ENCODE measurements around the gene CLIP2.
A peak's percentile ranks its signal among the peaks of the same experiment; 100 is the strongest.
"Not testable (repeated sequence)": the region's sequence is repeated elsewhere in the genome, so short reads cannot be mapped to it uniquely, and the experiment has no call there.

CLIP2 gene

DNA sequence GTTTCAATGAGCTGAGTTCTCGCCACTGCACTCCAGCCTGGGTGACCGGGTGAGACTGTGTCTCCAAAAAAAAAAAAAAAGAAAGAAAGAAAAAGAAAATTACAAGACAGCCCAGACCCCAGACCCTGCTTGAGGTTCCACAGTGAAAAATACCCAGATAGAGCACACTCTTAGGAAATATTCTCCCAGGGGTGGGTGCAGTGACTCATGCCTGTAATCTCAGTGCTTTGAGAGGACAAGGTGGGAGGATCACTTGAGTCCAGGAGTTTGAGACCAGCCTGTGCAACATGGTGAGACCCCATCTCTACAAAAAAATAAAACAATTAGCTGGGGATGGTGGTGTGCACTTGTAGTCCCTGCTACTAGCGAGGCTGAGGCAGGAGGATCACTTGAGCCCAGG is 123.4 kb downstream of the CLIP2 start:
- no peak for TF ChIP-seq CTCF (IDR thresholded peaks at IDR 0.05; ENCODE audit: control insufficient read depth, extremely low read depth, insufficient read depth)
- DNase-seq (ENCODE audit: low read depth) = no peak

DNA sequence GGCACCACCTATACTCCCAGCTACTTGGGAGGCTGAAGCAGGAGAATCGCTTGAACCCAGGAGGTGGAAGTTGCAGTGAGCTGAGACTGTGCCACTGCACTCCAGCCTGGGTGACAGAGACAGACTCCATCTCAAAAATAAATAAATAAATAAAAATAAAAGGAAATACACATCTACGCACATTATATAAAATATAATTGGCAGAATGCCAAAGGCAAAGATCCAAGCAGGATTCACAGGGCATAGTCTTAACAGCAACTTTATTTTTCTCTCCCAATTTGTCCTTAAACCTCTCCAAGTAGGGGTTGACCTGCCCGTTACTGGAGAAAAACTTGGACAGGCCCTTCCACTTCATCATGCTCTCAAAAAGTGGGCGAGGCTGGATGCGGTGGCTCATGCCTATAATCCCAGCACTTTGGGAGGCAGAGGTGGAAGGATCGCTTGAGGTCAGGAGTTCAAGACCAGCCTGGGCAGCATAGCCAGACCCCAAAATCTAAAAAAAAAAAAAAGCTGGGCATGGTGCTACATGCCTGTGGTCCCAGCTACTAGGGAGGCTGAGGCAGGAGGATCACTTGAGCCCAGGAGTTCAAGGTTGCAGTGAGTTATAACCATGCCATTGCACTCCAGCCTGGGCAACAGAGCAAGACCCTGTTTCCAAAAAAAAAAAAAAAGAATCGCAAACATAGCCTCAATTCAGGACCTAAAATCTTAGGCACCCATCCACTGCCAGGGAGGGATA is 125.6 kb downstream of the CLIP2 start:
- H3K4me3 ChIP-seq (ENCODE audit: low read depth, low read length); DNase-seq (ENCODE audit: low read depth): not testable (repeated sequence)

More for the DNA sequence above, 123.4 kb downstream of the CLIP2 start:
- H3K4me3 ChIP-seq (ENCODE audit: low read depth, low read length) = no peak overlapping the region

DNA sequence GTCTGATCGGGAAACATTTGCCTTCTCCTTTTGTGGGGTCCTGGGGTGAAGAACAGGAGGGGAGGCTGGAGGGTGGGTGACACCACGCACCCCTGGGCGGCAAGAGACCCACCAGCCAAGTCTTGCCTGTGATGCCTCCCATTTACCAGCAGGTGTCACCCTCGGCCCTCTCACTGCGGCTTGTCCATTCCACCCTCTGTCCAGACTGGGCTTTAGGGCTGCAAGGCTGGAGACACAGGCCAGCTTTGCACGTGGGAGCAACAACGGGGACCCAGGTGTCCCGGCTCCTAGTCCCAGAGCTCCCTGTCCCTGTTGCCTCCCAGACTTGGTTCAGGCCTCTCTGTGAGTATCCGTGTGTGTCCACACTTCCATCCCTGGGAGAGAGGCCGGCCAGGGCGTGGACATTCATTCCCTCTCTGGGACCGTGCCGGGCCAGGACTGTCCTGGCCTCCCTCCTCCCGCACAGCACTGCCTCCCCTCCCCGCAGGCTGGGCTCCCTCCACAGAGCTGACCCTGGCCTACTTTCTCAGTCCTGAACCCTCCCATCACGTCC is 128.3 kb downstream of the CLIP2 start:
- H3K4me3 ChIP-seq (ENCODE audit: low read depth, low read length) = no peak overlapping the region

GRCh38 chr7:74418076-74418475 is 128.9 kb downstream of the CLIP2 start:
- no peak for TF ChIP-seq CTCF (IDR thresholded peaks at IDR 0.05; ENCODE audit: control insufficient read depth, extremely low read depth, insufficient read depth)
- no peak overlapping the region for H3K4me3 ChIP-seq (ENCODE audit: low read depth, low read length)
- no peak for DNase-seq (ENCODE audit: low read depth)

More for the DNA sequence above, 128.3 kb downstream of the CLIP2 start:
- peak; percentile 98 for TF ChIP-seq CTCF (IDR thresholded peaks at IDR 0.05; ENCODE audit: control insufficient read depth, extremely low read depth, insufficient read depth)
- no peak for DNase-seq (ENCODE audit: low read depth)

GRCh38 chr7:74418538-74418937 is 129.3 kb downstream of the CLIP2 start:
- no peak for TF ChIP-seq CTCF (IDR thresholded peaks at IDR 0.05; ENCODE audit: control insufficient read depth, extremely low read depth, insufficient read depth)
- DNase-seq (ENCODE audit: low read depth) = no peak

GRCh38 chr7:74419232-74419631 is 130.0 kb downstream of the CLIP2 start:
- H3K4me3 ChIP-seq (ENCODE audit: low read depth, low read length); DNase-seq (ENCODE audit: low read depth): not testable (repeated sequence)

More at GRCh38 chr7:74418538-74418937, 129.3 kb downstream of the CLIP2 start:
- no peak overlapping the region for H3K4me3 ChIP-seq (ENCODE audit: low read depth, low read length)

GRCh38 chr7:74420006-74420405 is 130.8 kb downstream of the CLIP2 start:
- no peak for TF ChIP-seq CTCF (IDR thresholded peaks at IDR 0.05; ENCODE audit: control insufficient read depth, extremely low read depth, insufficient read depth)
- H3K4me3 ChIP-seq (ENCODE audit: low read depth, low read length) = no peak overlapping the region
- DNase-seq (ENCODE audit: low read depth) = no peak

DNA sequence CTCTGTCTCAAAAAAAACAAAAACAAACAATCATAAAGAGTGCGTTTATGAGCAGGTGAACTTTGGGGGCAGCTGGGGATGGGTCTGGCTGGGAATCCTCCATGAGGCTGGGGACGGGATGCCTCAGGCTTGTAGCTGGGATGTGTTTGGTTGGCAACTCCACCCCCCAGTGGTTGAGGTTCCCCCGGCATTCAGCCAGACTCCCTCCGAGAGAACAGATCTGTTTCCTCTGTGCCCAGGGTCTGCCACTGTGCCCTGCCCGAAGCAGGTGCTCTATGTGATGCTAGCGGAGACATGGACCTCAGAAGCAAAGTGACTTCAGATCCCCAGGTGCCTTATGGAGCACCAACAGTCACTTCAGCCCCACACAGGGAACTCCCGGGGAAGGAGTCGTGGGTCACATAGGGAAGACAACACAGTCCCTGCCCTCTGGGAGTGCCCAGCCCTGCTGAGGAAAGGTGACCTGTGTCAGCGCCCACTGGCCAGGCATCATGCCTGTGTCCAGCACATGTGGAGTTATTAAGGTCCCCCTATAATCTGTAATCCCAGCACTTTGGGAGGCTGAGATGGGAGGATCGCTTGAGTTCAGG is 135.2 kb downstream of the CLIP2 start:
- no peak for DNase-seq (ENCODE audit: low read depth)
- no peak for TF ChIP-seq CTCF (IDR thresholded peaks at IDR 0.05; ENCODE audit: control insufficient read depth, extremely low read depth, insufficient read depth)
- no peak overlapping the region for H3K4me3 ChIP-seq (ENCODE audit: low read depth, low read length)
